ENCODE measurements around the gene IKBKE.
"Not testable (repeated sequence)": the region's sequence is repeated elsewhere in the genome, so short reads cannot be mapped to it uniquely, and the experiment has no call there.

DNA sequence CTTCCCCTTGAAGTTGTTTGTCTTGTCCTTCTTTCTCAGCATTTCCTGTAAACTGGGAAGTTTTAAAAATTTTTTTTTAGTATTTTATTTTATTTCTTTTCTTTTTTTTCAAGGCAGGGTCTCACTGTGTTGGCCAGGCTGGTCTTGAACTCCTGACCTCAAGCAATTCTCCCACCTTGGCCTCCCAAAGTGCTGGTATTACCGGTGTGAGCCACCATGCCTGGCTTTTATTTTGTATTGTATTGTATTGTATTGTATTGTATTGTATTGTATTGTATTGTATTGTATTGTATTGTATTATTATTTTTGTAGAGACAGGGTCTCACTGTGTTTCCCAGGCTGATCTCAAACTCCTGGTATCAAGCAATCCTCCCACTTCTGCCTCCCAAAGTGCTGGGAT, 13.6 kb downstream of the IKBKE start:
- not testable (repeated sequence) for TF ChIP-seq SMC3 (conservative IDR thresholded peaks at IDR 0.05; ENCODE audit: poor library complexity); EZH2 (IDR thresholded peaks at IDR 0.05; ENCODE audit: borderline replicate concordance, insufficient read depth, low read length, poor library complexity, severe bottlenecking); EP300 (conservative IDR thresholded peaks at IDR 0.05; ENCODE audit: poor library complexity, severe bottlenecking); TAF1 (IDR thresholded peaks at IDR 0.05; ENCODE audit: low read depth); MXI1 (conservative IDR thresholded peaks at IDR 0.05; ENCODE audit: poor library complexity, severe bottlenecking); POLR2AphosphoS5 (IDR thresholded peaks at IDR 0.05); RAD21 (conservative IDR thresholded peaks at IDR 0.05)
- TF ChIP-seq, protein P1, sequence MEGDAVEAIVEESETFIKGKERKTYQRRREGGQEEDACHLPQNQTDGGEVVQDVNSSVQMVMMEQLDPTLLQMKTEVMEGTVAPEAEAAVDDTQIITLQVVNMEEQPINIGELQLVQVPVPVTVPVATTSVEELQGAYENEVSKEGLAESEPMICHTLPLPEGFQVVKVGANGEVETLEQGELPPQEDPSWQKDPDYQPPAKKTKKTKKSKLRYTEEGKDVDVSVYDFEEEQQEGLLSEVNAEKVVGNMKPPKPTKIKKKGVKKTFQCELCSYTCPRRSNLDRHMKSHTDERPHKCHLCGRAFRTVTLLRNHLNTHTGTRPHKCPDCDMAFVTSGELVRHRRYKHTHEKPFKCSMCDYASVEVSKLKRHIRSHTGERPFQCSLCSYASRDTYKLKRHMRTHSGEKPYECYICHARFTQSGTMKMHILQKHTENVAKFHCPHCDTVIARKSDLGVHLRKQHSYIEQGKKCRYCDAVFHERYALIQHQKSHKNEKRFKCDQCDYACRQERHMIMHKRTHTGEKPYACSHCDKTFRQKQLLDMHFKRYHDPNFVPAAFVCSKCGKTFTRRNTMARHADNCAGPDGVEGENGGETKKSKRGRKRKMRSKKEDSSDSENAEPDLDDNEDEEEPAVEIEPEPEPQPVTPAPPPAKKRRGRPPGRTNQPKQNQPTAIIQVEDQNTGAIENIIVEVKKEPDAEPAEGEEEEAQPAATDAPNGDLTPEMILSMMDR (IDR thresholded peaks at IDR 0.05; ENCODE audit: poor library complexity, severe bottlenecking) = not testable (repeated sequence)
